EL (cell line): Measurements from ENCODE around the gene PLEKHA4.
"Not testable (repeated sequence)": the region's sequence is repeated elsewhere in the genome, so short reads cannot be mapped to it uniquely, and the experiment has no call there.

Experiments used
- DNase-seq: peaks from one replicate; pipeline ENCODE4 v3.0.0-alpha.2; 2016

Gene PLEKHA4

GRCh38 chr19:48883726-48884125 lies 15.3 kb upstream of the PLEKHA4 start:
- no peak for DNase-seq

GRCh38 chr19:48881741-48882657 lies 13.6 kb upstream of the PLEKHA4 start:
- DNase-seq: no peak

GRCh38 chr19:48879696-48880095 lies 11.3 kb upstream of the PLEKHA4 start:
- not testable (repeated sequence) for DNase-seq

- DNase-seq: no peak
Measured at GRCh38 chr19:48879025-48879637, 10.7 kb upstream of the PLEKHA4 start.

GRCh38 chr19:48878196-48879024 lies 10.0 kb upstream of the PLEKHA4 start:
- DNase-seq: peak; percentile 24

- no peak for DNase-seq
Measured at GRCh38 chr19:48877855-48878195, 9.4 kb upstream of the PLEKHA4 start.

GRCh38 chr19:48876043-48876981 lies 7.9 kb upstream of the PLEKHA4 start:
- DNase-seq: peak; percentile 35

GRCh38 chr19:48874303-48875135 lies 6.1 kb upstream of the PLEKHA4 start:
- peak; percentile 86 for DNase-seq

- no peak for DNase-seq
Measured at GRCh38 chr19:48873476-48874302, 5.3 kb upstream of the PLEKHA4 start.

- DNase-seq: peak; percentile 96
Measured at GRCh38 chr19:48872884-48873475, 4.6 kb upstream of the PLEKHA4 start.

GRCh38 chr19:48872182-48872883 lies 3.9 kb upstream of the PLEKHA4 start, which contains the start of gene PPP1R15A:
TSS of gene PPP1R15A (plus strand) at chr19:48872421. CDS start at chr19:48873234, 813 bp downstream.
- DNase-seq: peak; percentile 98

- not testable (repeated sequence) for DNase-seq
Measured at GRCh38 chr19:48871471-48872181, 3.2 kb upstream of the PLEKHA4 start.

GRCh38 chr19:48870048-48870447 lies 1.6 kb upstream of the PLEKHA4 start:
- no peak for DNase-seq

GRCh38 chr19:48867746-48868113 lies 687 bp downstream of the PLEKHA4 start:
- DNase-seq: no peak

GRCh38 chr19:48867123-48867745 lies 1.2 kb downstream of the PLEKHA4 start:
- DNase-seq: no peak

- no peak for DNase-seq
Measured at GRCh38 chr19:48866692-48867091, 1.7 kb downstream of the PLEKHA4 start.

GRCh38 chr19:48862827-48863226 lies 5.6 kb downstream of the PLEKHA4 start:
- DNase-seq: no peak

- no peak for DNase-seq
Measured at GRCh38 chr19:48861313-48861712, 7.1 kb downstream of the PLEKHA4 start.
